A673 (cell line): Measurements from ENCODE around the gene ALG8. TPM values are rescaled to one million over a fixed set of nuclear protein-coding genes. Genes with fewer than 3 reads are reported as not detected.
"Not testable (repeated sequence)": the region's sequence is repeated elsewhere in the genome, so short reads cannot be mapped to it uniquely, and the experiment has no call there.

ENCODE experiments used
- BruUV-seq: library from RNA; stranded (reverse); fragments of 400-500 nt; replicated peaks from 2 replicates; lab custom pipeline; 2021; lab: Mats Ljungman, UMichigan
- CTCF ChIA-PET: fragments of 300-600 bp; sonication (Branson Sonifier 250); formaldehyde crosslinking; loops from one replicate; lab custom pipeline; 2022; ENCODE audit warnings: antibody characterized with exemption; lab: Charles Lee
- POLR2A ChIA-PET: fragments of 300-600 bp; sonication (Branson Sonifier 250); formaldehyde crosslinking; loops from one replicate; lab custom pipeline; 2022; ENCODE audit warnings: antibody characterized with exemption; ENCODE audit not compliant: low non-redundant PET; lab: Charles Lee
- DNase-seq: peaks from one replicate; pipeline ENCODE4 v3.0.0-alpha.2; 2015; ENCODE audit warnings: low spot score
- H3K27ac ChIP-seq: fragments of 200-600 bp; sonication (generic); 2 replicates; pipeline ENCODE4 v1.5.1; 2016; ENCODE audit warnings: mixed run types, low read depth, mild to moderate bottlenecking, mixed read lengths, antibody characterized with exemption, low read length; ENCODE audit not compliant: poor library complexity, severe bottlenecking
- H3K27me3 ChIP-seq: fragments of 200-600 bp; sonication (generic); replicated peaks from 2 replicates; pipeline ENCODE4 v1.6.1; 2017; ENCODE audit warnings: mixed run types, low read depth, mild to moderate bottlenecking, mixed read lengths, antibody characterized with exemption, low read length; ENCODE audit not compliant: insufficient read depth, poor library complexity
- H3K36me3 ChIP-seq: fragments of 200-600 bp; sonication (generic); 2 replicates; pipeline ENCODE4 v1.6.1; 2016; ENCODE audit warnings: mixed run types, mild to moderate bottlenecking, mixed read lengths, antibody characterized with exemption, low read length; ENCODE audit not compliant: insufficient read depth, poor library complexity, severe bottlenecking
- H3K4me1 ChIP-seq: fragments of 200-600 bp; sonication (generic); 2 replicates; pipeline ENCODE4 v1.6.1; 2017; ENCODE audit warnings: mixed run types, mild to moderate bottlenecking, mixed read lengths, antibody characterized with exemption, low read length; ENCODE audit not compliant: insufficient read depth, poor library complexity, severe bottlenecking
- H3K4me3 ChIP-seq: fragments of 200-600 bp; sonication (generic); 2 replicates; pipeline ENCODE4 v1.5.1; 2016; ENCODE audit warnings: low read depth, mixed run types, mild to moderate bottlenecking, mixed read lengths, low read length; ENCODE audit not compliant: poor library complexity, severe bottlenecking
- H3K9me3 ChIP-seq: fragments of 200-600 bp; sonication (generic); 2 replicates; pipeline ENCODE4 v1.6.1; 2016; ENCODE audit warnings: mixed run types, low read depth, mild to moderate bottlenecking, mixed read lengths, antibody characterized with exemption, low read length; ENCODE audit not compliant: poor library complexity, severe bottlenecking
- CTCF ChIP-seq: fragments of 300-800, 200-600 bp; sonication (generic); conservative IDR thresholded peaks from 2 replicates; pipeline ENCODE4 v1.5.1; 2017; ENCODE audit warnings: low read depth, mild to moderate bottlenecking, antibody characterized with exemption, low read length, moderate library complexity, mixed read lengths
- EZH2 ChIP-seq: fragments of 200-600 bp; sonication (generic); IDR thresholded peaks from 2 replicates; pipeline ENCODE4 v1.6.1; 2017; ENCODE audit warnings: borderline replicate concordance, low read depth, mild to moderate bottlenecking, mixed read lengths, antibody characterized with exemption, low read length; ENCODE audit not compliant: poor library complexity, severe bottlenecking
- intact Hi-C: fragments of 100-400 bp; cut with micrococcal nuclease; formaldehyde crosslinking; loops from one replicate; pipeline ENCODE4 v1.10.0; 2022; ENCODE audit not compliant: unreplicated experiment
- total RNA-seq: library from RNA; stranded (reverse); gene quantifications from 2 replicates; pipeline ENCODE4 v1.2.3, GENCODE V29; 2021

Gene ALG8
- total RNA-seq, 1 experiment from 2014 or later, result 131 TPM

- no peak for DNase-seq
- H3K27me3 ChIP-seq, result no peaks in the 10 kb centered on the region
- no TSS peak for BruUV-seq
- ChIA-PET CTCF (no interaction called here), POLR2A (no interaction called here)
- H3K4me3 ChIP-seq, result no peak overlapping the region
- intact Hi-C loops, result no loop called here
- TF ChIP-seq CTCF (no peak), EZH2 (no peak)
- no peaks in the 10 kb centered on the region for H3K9me3 ChIP-seq
- H3K4me1 ChIP-seq, result no peaks in the 10 kb centered on the region
- H3K27ac ChIP-seq, result no peak overlapping the region
- no peaks in the 10 kb centered on the region for H3K36me3 ChIP-seq
Measured at GRCh38 chr11:78085972-78086371, 53.5 kb downstream of the ALG8 start.

GRCh38 chr11:78084506-78084905 lies 54.9 kb downstream of the ALG8 start:
- H3K27me3 ChIP-seq, H3K4me3 ChIP-seq, H3K9me3 ChIP-seq, CTCF ChIA-PET, DNase-seq, POLR2A ChIA-PET, H3K27ac ChIP-seq, intact Hi-C loops, H3K4me1 ChIP-seq, H3K36me3 ChIP-seq, BruUV-seq: not testable (repeated sequence)

GRCh38 chr11:78083021-78083420 lies 56.4 kb downstream of the ALG8 start:
- BruUV-seq, result no TSS peak
- Histone ChIP-seq H3K27me3 (no peaks in the 10 kb centered on the region), H3K4me1 (no peaks in the 10 kb centered on the region), H3K36me3 (no peaks in the 10 kb centered on the region), H3K27ac (no peak overlapping the region), H3K9me3 (no peaks in the 10 kb centered on the region), H3K4me3 (no peak overlapping the region)
- intact Hi-C loops, result no loop called here
- ChIA-PET CTCF (no interaction called here), POLR2A (no interaction called here)
- TF ChIP-seq CTCF (no peak), EZH2 (no peak)
- DNase-seq, result no peak

- BruUV-seq, result no TSS peak
- no peak for DNase-seq
- intact Hi-C loops, result no loop called here
- POLR2A ChIA-PET, result no interaction called here
- Histone ChIP-seq H3K4me1 (no peaks in the 10 kb centered on the region), H3K27ac (no peak overlapping the region), H3K27me3 (no peaks in the 10 kb centered on the region), H3K4me3 (no peak overlapping the region), H3K9me3 (no peaks in the 10 kb centered on the region), H3K36me3 (no peaks in the 10 kb centered on the region)
- CTCF ChIA-PET, result no interaction called here
- TF ChIP-seq CTCF (no peak), EZH2 (no peak)
Measured at GRCh38 chr11:78082146-78082545, 57.3 kb downstream of the ALG8 start.
